COLO668 (cell line): ENCODE results near the gene ENOX2.

Experiments used
- DNase-seq: peaks from one replicate; lab custom pipeline; 2025; ENCODE audit not compliant: unreplicated experiment; lab: John Stamatoyannopoulos, UW

Gene ENOX2

GRCh38 chrX:130704053-130705038 lies 198.7 kb downstream of the ENOX2 start:
- DNase-seq: no peak

GRCh38 chrX:130702867-130703707 lies 199.9 kb downstream of the ENOX2 start:
- DNase-seq: no peak

GRCh38 chrX:130700629-130701028 lies 202.4 kb downstream of the ENOX2 start:
- DNase-seq: no peak

GRCh38 chrX:130699618-130700017 lies 203.4 kb downstream of the ENOX2 start:
- DNase-seq: no peak

- DNase-seq: no peak
Observed at GRCh38 chrX:130696542-130696941, 206.5 kb downstream of the ENOX2 start.

- no peak for DNase-seq
Observed at GRCh38 chrX:130695931-130696330, 207.1 kb downstream of the ENOX2 start.

GRCh38 chrX:130694983-130695382 lies 208.0 kb downstream of the ENOX2 start:
- DNase-seq: no peak

GRCh38 chrX:130691576-130691975 lies 211.4 kb downstream of the ENOX2 start:
- DNase-seq: no peak

- DNase-seq: no peak
Observed at GRCh38 chrX:130688360-130688759, 214.6 kb downstream of the ENOX2 start.

GRCh38 chrX:130682990-130683389 lies 220.0 kb downstream of the ENOX2 start:
- no peak for DNase-seq

- no peak for DNase-seq
Observed at GRCh38 chrX:130680164-130681035, 222.6 kb downstream of the ENOX2 start.

- DNase-seq: no peak
Observed at GRCh38 chrX:130676861-130677260, 226.1 kb downstream of the ENOX2 start.

GRCh38 chrX:130672214-130672613 lies 230.8 kb downstream of the ENOX2 start:
- DNase-seq: no peak

GRCh38 chrX:130669233-130669632 lies 233.8 kb downstream of the ENOX2 start:
- no peak for DNase-seq

- DNase-seq: no peak
Observed at GRCh38 chrX:130665263-130665662, 237.7 kb downstream of the ENOX2 start.

- DNase-seq: no peak
Observed at GRCh38 chrX:130658310-130658709, 244.7 kb downstream of the ENOX2 start.

- no peak for DNase-seq
Observed at GRCh38 chrX:130654409-130654950, 248.5 kb downstream of the ENOX2 start.

GRCh38 chrX:130652824-130653578 lies 250.0 kb downstream of the ENOX2 start:
- no peak for DNase-seq

- no peak for DNase-seq
Observed at GRCh38 chrX:130649738-130650137, 253.3 kb downstream of the ENOX2 start.

GRCh38 chrX:130647468-130647867 lies 255.5 kb downstream of the ENOX2 start:
- no peak for DNase-seq
